ENCODE measurements around the gene SRR.

DNA sequence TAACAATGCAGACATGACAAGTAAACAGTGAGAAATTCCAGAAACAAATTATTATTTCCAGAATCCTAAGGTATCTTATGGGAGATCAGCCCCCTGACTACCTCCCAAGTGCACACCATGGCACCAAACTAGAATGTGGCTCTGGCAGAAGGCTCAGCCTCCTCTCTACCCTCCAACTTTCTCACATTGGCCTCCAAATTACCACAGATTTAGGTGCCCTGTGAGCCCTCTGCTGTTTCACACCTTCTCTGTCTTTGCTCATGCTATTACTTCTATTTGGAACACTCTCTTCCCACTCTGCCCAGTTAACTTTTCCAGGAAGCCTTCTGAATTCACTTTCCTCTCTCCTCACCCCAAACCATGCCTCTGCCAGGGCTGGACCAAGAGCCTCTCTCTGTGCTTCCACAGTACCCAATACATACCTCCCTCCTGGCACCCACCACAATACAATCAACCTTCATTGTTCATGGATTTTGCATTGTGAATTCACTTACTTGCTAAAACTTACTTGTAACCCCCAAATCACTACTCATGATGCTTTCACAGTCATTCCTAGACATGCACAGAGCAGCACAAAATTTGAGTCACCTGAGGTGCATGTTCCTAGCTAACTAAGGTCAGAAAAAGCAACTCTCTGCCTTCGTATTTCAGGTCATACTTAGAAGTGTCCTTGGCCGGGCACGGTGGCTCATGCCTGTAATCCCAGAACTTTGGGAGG lies 31.6 kb upstream of the SRR start:
- TF ChIP-seq TCF4 (CRISPR knock-in tag; IDR thresholded peaks at IDR 0.05; ENCODE audit: borderline replicate concordance) (no peak), ISL1 (CRISPR knock-in tag; IDR thresholded peaks at IDR 0.05) (no peak), POU6F1 (CRISPR knock-in tag; IDR thresholded peaks at IDR 0.05; ENCODE audit: borderline replicate concordance, low read depth) (no peak), ARNTL (CRISPR knock-in tag; IDR thresholded peaks at IDR 0.05; ENCODE audit: borderline replicate concordance, low read depth) (no peak), ZNF70 (CRISPR knock-in tag; IDR thresholded peaks at IDR 0.05) (no peak), ZNF8 (CRISPR knock-in tag; IDR thresholded peaks at IDR 0.05) (no peak), ZNF565 (CRISPR knock-in tag; conservative IDR thresholded peaks at IDR 0.05; ENCODE audit: low read depth) (no peak), ZFP3 (CRISPR knock-in tag; IDR thresholded peaks at IDR 0.05) (no peak), BACH2 (CRISPR knock-in tag; IDR thresholded peaks at IDR 0.05; ENCODE audit: borderline replicate concordance) (no peak), ZFP30 (CRISPR knock-in tag; IDR thresholded peaks at IDR 0.05) (no peak)
- TF ChIP-seq, protein P1, sequence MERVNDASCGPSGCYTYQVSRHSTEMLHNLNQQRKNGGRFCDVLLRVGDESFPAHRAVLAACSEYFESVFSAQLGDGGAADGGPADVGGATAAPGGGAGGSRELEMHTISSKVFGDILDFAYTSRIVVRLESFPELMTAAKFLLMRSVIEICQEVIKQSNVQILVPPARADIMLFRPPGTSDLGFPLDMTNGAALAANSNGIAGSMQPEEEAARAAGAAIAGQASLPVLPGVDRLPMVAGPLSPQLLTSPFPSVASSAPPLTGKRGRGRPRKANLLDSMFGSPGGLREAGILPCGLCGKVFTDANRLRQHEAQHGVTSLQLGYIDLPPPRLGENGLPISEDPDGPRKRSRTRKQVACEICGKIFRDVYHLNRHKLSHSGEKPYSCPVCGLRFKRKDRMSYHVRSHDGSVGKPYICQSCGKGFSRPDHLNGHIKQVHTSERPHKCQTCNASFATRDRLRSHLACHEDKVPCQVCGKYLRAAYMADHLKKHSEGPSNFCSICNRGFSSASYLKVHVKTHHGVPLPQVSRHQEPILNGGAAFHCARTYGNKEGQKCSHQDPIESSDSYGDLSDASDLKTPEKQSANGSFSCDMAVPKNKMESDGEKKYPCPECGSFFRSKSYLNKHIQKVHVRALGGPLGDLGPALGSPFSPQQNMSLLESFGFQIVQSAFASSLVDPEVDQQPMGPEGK (CRISPR knock-in tag; IDR thresholded peaks at IDR 0.05; ENCODE audit: borderline replicate concordance) = no peak
- TF ChIP-seq, protein P2, sequence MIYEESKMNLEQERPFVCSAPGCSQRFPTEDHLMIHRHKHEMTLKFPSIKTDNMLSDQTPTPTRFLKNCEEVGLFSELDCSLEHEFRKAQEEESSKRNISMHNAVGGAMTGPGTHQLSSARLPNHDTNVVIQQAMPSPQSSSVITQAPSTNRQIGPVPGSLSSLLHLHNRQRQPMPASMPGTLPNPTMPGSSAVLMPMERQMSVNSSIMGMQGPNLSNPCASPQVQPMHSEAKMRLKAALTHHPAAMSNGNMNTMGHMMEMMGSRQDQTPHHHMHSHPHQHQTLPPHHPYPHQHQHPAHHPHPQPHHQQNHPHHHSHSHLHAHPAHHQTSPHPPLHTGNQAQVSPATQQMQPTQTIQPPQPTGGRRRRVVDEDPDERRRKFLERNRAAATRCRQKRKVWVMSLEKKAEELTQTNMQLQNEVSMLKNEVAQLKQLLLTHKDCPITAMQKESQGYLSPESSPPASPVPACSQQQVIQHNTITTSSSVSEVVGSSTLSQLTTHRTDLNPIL (CRISPR knock-in tag; IDR thresholded peaks at IDR 0.05; ENCODE audit: low read depth) = no peak
